ENCODE results near the gene DIPK1C. TPM values are rescaled to one million over a fixed set of nuclear protein-coding genes. Genes with fewer than 3 reads are reported as not detected.

The DIPK1C gene
- total and polyA plus RNA-seq, 9 of the 15 experiments (the other 6 are each of a cell fraction or from before 2014, with no cell fraction given): 0.04 to 0.32 (median 0.15) TPM; not detected in 2

DNA sequence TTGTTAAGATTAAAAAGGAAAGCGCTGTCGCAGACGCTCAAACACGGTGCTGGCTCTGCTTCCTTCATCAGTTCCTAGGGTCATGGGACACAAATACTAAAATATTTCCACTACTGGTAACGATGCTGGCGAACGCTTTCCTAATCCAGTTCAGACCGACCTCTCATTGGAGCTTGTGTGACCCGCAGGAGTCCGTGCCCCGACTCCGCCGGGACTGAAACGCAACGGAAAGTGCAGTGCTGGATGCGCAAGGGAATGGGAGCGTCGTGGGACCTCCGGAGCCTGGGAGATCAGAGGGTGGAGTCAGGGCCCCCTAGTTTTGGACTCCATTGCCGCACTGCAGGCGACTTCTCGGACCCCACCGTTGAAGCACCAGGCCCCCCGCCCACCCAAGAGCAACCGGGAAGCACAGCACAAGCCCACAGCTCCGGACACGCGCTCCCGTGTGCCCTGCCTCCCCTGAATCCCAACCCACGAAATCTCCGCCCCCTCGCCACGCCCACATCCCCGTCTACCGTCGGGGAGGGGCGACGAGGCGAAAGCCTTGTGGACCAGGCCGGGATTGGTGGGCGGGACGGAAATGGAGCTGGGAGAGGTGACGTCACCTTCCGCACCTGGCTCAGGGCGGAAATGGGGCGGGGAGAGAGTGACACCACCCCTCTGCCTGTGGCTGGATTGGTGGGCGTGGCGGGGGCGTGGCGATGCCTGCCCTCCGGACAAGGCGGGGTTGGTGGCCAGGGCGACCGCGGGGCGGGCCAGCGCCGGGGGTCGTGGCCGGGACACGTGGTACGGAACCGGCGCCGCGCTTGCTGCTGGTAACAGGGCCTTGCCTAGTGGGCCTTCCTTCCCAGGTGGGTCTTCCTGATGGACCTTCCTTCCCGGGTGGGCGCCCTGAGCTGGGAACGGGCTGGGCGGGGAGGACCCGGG, 38.7 kb upstream of the DIPK1C start, which contains the start of gene CNDP2 (continued):
- TF ChIP-seq POLR3A (IDR thresholded peaks at IDR 0.05; ENCODE audit: borderline replicate concordance, extremely low read depth, insufficient read depth, insufficient read length) (no peak), MEIS2 (IDR thresholded peaks at IDR 0.05; ENCODE audit: partially characterized antibody) (peak; percentile 78), PHF21A (IDR thresholded peaks at IDR 0.05; ENCODE audit: borderline replicate concordance, low read depth) (no peak), ZBTB17 (CRISPR knock-in tag; IDR thresholded peaks at IDR 0.05) (no peak), U2AF1 (optimal IDR thresholded peaks at IDR 0.05; ENCODE audit: low read depth, low read length) (no peak), HMGN3 (IDR thresholded peaks at IDR 0.05; ENCODE audit: borderline replicate concordance, extremely low read depth, insufficient read length, low read depth, low read length) (peak; percentile 24), HOXB6 (CRISPR knock-in tag; IDR thresholded peaks at IDR 0.05; ENCODE audit: borderline replicate concordance) (no peak), SIRT6 (IDR thresholded peaks at IDR 0.05; ENCODE audit: low read depth, low read length) (no peak), SP2 (IDR thresholded peaks at IDR 0.05; ENCODE audit: extremely low read depth, low read depth, low read length, poor library complexity, severe bottlenecking) (peak; percentile 45), CSDE1 (IDR thresholded peaks at IDR 0.05) (no peak), ZFP1 (CRISPR knock-in tag; IDR thresholded peaks at IDR 0.05) (no peak), ZNF408 (CRISPR knock-in tag; IDR thresholded peaks at IDR 0.05; ENCODE audit: low read depth) (no peak), BRD9 (IDR thresholded peaks at IDR 0.05; ENCODE audit: low read depth, partially characterized antibody) (no peak), ZNF175 (CRISPR knock-in tag; IDR thresholded peaks at IDR 0.05; ENCODE audit: low read depth) (peak; percentile 66), ZNF668 (CRISPR knock-in tag; IDR thresholded peaks at IDR 0.05) (no peak), GTF2A2 (tag; IDR thresholded peaks at IDR 0.05) (no peak), STAG1 (CRISPR knock-in tag; IDR thresholded peaks at IDR 0.05; ENCODE audit: borderline replicate concordance) (no peak), PCBP2 (IDR thresholded peaks at IDR 0.05; ENCODE audit: low read depth, low read length, poor library complexity, severe bottlenecking) (no peak), ZNF174 (CRISPR knock-in tag; IDR thresholded peaks at IDR 0.05) (no peak), HMG20B (CRISPR knock-in tag; IDR thresholded peaks at IDR 0.05) (no peak), TRIM24 (IDR thresholded peaks at IDR 0.05) (no peak)
- TF ChIP-seq, protein P1, sequence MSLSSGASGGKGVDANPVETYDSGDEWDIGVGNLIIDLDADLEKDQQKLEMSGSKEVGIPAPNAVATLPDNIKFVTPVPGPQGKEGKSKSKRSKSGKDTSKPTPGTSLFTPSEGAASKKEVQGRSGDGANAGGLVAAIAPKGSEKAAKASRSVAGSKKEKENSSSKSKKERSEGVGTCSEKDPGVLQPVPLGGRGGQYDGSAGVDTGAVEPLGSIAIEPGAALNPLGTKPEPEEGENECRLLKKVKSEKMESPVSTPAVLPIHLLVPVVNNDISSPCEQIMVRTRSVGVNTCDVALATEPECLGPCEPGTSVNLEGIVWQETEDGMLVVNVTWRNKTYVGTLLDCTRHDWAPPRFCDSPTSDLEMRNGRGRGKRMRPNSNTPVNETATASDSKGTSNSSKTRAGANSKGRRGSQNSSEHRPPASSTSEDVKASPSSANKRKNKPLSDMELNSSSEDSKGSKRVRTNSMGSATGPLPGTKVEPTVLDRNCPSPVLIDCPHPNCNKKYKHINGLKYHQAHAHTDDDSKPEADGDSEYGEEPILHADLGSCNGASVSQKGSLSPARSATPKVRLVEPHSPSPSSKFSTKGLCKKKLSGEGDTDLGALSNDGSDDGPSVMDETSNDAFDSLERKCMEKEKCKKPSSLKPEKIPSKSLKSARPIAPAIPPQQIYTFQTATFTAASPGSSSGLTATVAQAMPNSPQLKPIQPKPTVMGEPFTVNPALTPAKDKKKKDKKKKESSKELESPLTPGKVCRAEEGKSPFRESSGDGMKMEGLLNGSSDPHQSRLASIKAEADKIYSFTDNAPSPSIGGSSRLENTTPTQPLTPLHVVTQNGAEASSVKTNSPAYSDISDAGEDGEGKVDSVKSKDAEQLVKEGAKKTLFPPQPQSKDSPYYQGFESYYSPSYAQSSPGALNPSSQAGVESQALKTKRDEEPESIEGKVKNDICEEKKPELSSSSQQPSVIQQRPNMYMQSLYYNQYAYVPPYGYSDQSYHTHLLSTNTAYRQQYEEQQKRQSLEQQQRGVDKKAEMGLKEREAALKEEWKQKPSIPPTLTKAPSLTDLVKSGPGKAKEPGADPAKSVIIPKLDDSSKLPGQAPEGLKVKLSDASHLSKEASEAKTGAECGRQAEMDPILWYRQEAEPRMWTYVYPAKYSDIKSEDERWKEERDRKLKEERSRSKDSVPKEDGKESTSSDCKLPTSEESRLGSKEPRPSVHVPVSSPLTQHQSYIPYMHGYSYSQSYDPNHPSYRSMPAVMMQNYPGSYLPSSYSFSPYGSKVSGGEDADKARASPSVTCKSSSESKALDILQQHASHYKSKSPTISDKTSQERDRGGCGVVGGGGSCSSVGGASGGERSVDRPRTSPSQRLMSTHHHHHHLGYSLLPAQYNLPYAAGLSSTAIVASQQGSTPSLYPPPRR (CRISPR knock-in tag; IDR thresholded peaks at IDR 0.05; ENCODE audit: borderline replicate concordance): no peak
- TF ChIP-seq, protein P2, sequence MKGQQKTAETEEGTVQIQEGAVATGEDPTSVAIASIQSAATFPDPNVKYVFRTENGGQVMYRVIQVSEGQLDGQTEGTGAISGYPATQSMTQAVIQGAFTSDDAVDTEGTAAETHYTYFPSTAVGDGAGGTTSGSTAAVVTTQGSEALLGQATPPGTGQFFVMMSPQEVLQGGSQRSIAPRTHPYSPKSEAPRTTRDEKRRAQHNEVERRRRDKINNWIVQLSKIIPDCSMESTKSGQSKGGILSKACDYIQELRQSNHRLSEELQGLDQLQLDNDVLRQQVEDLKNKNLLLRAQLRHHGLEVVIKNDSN (CRISPR knock-in tag; IDR thresholded peaks at IDR 0.05): peak; percentile 96
